ENCODE results near the gene OR52M1. TPM values are rescaled to one million over a fixed set of nuclear protein-coding genes. Genes with fewer than 3 reads are reported as not detected.

OR52M1 gene
- total RNA-seq, 1 experiment from 2014 or later: not detected

DNA sequence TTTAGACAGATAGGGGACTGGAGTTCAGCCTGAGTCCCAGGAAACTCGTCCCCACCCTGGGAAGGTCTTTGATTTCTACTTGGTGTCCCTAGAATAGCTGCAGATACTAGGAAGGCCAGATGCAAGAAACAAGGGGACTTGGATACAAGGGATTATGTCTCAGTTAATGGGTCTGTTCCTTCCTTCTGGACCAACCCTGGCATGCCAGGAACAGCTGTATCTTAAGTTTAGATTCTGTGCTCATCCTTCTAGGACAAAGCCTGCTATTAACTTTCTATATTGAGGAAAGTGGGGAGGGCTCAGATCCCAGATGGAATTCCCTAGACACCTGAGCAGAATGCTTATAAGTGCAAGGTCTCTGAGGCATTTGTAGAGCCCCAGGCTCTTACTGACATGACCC, 3.9 kb upstream of the OR52M1 start:
- DNase-seq: no peak
- Histone ChIP-seq H3K36me3 (ENCODE audit: low read depth) (no peaks in the 10 kb centered on the region), H3K4me1 (replicated peaks; ENCODE audit: insufficient read depth) (no peaks in the 10 kb centered on the region), H3F3A (ENCODE audit: insufficient read depth, low read depth) (no peaks in the 10 kb centered on the region), H3K79me2 (ENCODE audit: low read depth) (no peaks in the 10 kb centered on the region), H3K4me3 (no peak overlapping the region), H2AFZ (no peak overlapping the region), H3K27me3 (ENCODE audit: insufficient read depth, low read depth) (no peaks in the 10 kb centered on the region), H3K9me3 (ENCODE audit: insufficient read depth, low read depth) (no peaks in the 10 kb centered on the region), H3K9me2 (ENCODE audit: insufficient read depth) (no peaks in the 10 kb centered on the region), H4K20me1 (ENCODE audit: insufficient read depth) (no peaks in the 10 kb centered on the region), H3K4me2 (no peak overlapping the region), H3K27ac (no peak overlapping the region)
- no TSS peak for BruUV-seq (replicated peaks)
- ChIA-PET POLR2A (ENCODE audit: unreplicated experiment) (no interaction called here), CTCF (no interaction called here)
- no peak for TF ChIP-seq EZH2 (IDR thresholded peaks at IDR 0.05; ENCODE audit: low read depth)
- TF ChIP-seq, protein P1, sequence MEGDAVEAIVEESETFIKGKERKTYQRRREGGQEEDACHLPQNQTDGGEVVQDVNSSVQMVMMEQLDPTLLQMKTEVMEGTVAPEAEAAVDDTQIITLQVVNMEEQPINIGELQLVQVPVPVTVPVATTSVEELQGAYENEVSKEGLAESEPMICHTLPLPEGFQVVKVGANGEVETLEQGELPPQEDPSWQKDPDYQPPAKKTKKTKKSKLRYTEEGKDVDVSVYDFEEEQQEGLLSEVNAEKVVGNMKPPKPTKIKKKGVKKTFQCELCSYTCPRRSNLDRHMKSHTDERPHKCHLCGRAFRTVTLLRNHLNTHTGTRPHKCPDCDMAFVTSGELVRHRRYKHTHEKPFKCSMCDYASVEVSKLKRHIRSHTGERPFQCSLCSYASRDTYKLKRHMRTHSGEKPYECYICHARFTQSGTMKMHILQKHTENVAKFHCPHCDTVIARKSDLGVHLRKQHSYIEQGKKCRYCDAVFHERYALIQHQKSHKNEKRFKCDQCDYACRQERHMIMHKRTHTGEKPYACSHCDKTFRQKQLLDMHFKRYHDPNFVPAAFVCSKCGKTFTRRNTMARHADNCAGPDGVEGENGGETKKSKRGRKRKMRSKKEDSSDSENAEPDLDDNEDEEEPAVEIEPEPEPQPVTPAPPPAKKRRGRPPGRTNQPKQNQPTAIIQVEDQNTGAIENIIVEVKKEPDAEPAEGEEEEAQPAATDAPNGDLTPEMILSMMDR (conservative IDR thresholded peaks at IDR 0.05): no peak
- intact Hi-C loops (cut with micrococcal nuclease; ENCODE audit: unreplicated experiment): no loop called here

DNA sequence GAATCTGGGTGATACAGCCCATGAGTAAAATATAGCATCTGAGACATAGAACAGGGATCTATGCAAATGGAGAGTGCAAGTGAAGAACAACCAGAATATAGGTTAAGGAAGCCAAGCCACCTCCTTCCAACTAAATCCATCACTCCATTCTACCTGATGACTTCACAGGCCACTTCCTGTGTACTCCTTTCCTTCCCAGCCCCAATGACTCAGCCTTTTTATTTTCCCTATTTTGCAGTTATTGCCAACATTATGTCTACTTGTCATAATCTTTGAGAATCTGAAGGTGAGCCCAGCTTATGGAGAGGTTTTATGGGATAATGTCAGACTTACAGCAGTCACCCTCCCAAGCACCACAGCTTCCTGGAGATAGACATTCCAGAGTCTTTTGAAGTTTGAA, 1.4 kb upstream of the OR52M1 start:
- ChIA-PET CTCF (no interaction called here), POLR2A (ENCODE audit: unreplicated experiment) (no interaction called here)
- BruUV-seq (replicated peaks): no TSS peak
- TF ChIP-seq, protein P1 (conservative IDR thresholded peaks at IDR 0.05): no peak
- no peak for TF ChIP-seq EZH2 (IDR thresholded peaks at IDR 0.05; ENCODE audit: low read depth)
- DNase-seq: no peak
- Histone ChIP-seq H3K9me3 (ENCODE audit: insufficient read depth, low read depth) (no peaks in the 10 kb centered on the region), H3K4me3 (no peak overlapping the region), H3F3A (ENCODE audit: insufficient read depth, low read depth) (no peaks in the 10 kb centered on the region), H3K4me2 (no peak overlapping the region), H4K20me1 (ENCODE audit: insufficient read depth) (no peaks in the 10 kb centered on the region), H3K27me3 (ENCODE audit: insufficient read depth, low read depth) (no peaks in the 10 kb centered on the region), H3K27ac (no peak overlapping the region), H3K4me1 (replicated peaks; ENCODE audit: insufficient read depth) (no peaks in the 10 kb centered on the region), H3K79me2 (ENCODE audit: low read depth) (no peaks in the 10 kb centered on the region), H3K9me2 (ENCODE audit: insufficient read depth) (no peaks in the 10 kb centered on the region), H3K36me3 (ENCODE audit: low read depth) (no peaks in the 10 kb centered on the region), H2AFZ (no peak overlapping the region)
- intact Hi-C loops (cut with micrococcal nuclease; ENCODE audit: unreplicated experiment): no loop called here

DNA sequence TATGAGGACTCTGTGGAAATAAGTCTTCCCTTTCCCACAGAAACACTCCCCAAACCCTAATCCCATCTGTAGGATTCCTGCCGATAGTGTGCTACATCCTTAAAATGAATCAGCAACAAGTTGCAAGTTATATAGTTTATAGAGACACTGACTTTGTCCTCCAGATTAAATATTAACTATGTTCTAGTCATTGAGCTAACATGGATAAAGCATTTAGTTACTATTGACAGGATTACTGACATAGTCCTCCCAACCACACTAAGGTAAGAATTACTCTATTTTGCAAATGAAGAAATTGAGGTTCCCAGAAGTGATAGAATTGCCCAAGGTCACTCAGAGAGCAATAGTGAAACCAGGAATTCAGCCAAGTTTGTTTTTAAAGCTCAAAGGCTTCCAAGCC, 1.9 kb downstream of the OR52M1 start:
- CTCF ChIA-PET: no interaction called here
- H3K36me3 ChIP-seq (ENCODE audit: low read depth): no peaks in the 10 kb centered on the region
- H3F3A ChIP-seq (ENCODE audit: insufficient read depth, low read depth): no peaks in the 10 kb centered on the region
- no TSS peak for BruUV-seq (replicated peaks)
- no peak for TF ChIP-seq EZH2 (IDR thresholded peaks at IDR 0.05; ENCODE audit: low read depth)
- TF ChIP-seq, protein P1 (conservative IDR thresholded peaks at IDR 0.05): no peak
- H2AFZ ChIP-seq: no peak overlapping the region
- H4K20me1 ChIP-seq (ENCODE audit: insufficient read depth): no peaks in the 10 kb centered on the region
- H3K4me2 ChIP-seq: no peak overlapping the region
- POLR2A ChIA-PET (ENCODE audit: unreplicated experiment): no interaction called here
- no peak overlapping the region for H3K4me3 ChIP-seq
- no peaks in the 10 kb centered on the region for H3K9me2 ChIP-seq (ENCODE audit: insufficient read depth)
- intact Hi-C loops (cut with micrococcal nuclease; ENCODE audit: unreplicated experiment): no loop called here
- H3K9me3 ChIP-seq (ENCODE audit: insufficient read depth, low read depth): no peaks in the 10 kb centered on the region
- no peaks in the 10 kb centered on the region for H3K79me2 ChIP-seq (ENCODE audit: low read depth)
- H3K27me3 ChIP-seq (ENCODE audit: insufficient read depth, low read depth): no peaks in the 10 kb centered on the region
- DNase-seq: no peak
- H3K4me1 ChIP-seq (replicated peaks; ENCODE audit: insufficient read depth): no peaks in the 10 kb centered on the region
- no peak overlapping the region for H3K27ac ChIP-seq

All from PC-9 (cell line).